ENCODE data around the gene ARHGEF4.

DNA sequence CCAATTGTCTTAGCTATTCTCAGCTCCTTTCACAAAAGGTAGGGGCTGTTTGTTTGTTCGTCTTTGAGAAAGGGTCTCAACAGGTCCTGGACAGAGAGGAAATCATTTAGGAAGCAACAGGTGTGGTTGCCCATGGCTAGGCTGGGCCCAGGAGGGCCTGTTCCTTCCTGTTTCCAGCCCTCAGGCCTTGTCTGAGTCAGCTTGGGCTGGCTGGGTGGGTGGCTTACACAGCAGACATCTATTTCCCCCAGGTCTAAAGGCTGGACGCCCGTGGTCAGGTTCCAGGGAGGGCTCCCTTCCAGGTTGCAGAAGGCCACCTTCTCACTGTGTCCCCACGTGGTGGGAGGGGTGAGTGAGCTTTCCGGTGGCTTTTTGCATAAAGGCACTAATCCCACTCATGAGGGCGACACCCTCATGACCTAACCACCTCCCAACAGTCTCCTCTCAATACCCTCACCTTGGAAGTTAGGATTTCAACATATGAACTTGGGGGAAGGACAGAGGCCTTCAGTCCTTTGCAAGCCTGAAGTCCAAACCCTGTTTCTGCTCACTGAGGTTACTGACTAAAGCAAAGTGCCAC lies 45.5 kb downstream of the ARHGEF4 start:
- TF ChIP-seq POLR2A (IDR thresholded peaks at IDR 0.05; ENCODE audit: borderline replicate concordance, extremely low read depth, insufficient read depth, insufficient read length), result no peak
- no peak for TF ChIP-seq CTCF (IDR thresholded peaks at IDR 0.05 in 2 of 3, conservative IDR thresholded peaks at IDR 0.05 in 1 of 3; ENCODE audit: borderline replicate concordance in 1 of 3, insufficient read depth in 1 of 3, low read depth in 2 of 3, low read length in 2 of 3)
- TF ChIP-seq ELF1 (IDR thresholded peaks at IDR 0.05; ENCODE audit: borderline replicate concordance, low read depth), result no peak
- TF ChIP-seq YY1 (IDR thresholded peaks at IDR 0.05; ENCODE audit: extremely low read depth, insufficient replicate concordance, low read depth, low read length), result no peak
- TF ChIP-seq EZH2phosphoT487 (IDR thresholded peaks at IDR 0.05; ENCODE audit: borderline replicate concordance), result no peak
- no peak for TF ChIP-seq JUND (IDR thresholded peaks at IDR 0.05)
- no peak for TF ChIP-seq EZH2 (IDR thresholded peaks at IDR 0.05)
- TF ChIP-seq POLR2AphosphoS5 (IDR thresholded peaks at IDR 0.05; ENCODE audit: low read depth, low read length), result no peak
- no peak for TF ChIP-seq EGR1 (IDR thresholded peaks at IDR 0.05; ENCODE audit: low read depth)

All from HCT116 (cell line).